Measurements from ENCODE around the gene ACER3.
"Not testable (repeated sequence)": the region's sequence is repeated elsewhere in the genome, so short reads cannot be mapped to it uniquely, and the experiment has no call there.

ACER3 gene

GRCh38 chr11:76901144-76901543 is 40.4 kb downstream of the ACER3 start:
- peaks cover 3% of the 10 kb centered on the region; the same call in 1 of the 2 replicates for H3K9me3 ChIP-seq (ENCODE audit: control insufficient read depth, insufficient read depth, low read length)
- no peak overlapping the region for H3K9ac ChIP-seq (ENCODE audit: low read depth, low read length)
- peaks cover 21% of the 10 kb centered on the region for H3K4me1 ChIP-seq (ENCODE audit: control insufficient read depth, insufficient read depth, low read length)
- no peaks in the 10 kb centered on the region for H3K27me3 ChIP-seq (ENCODE audit: control insufficient read depth, insufficient read depth, low read length)
- no peaks in the 10 kb centered on the region for H3K36me3 ChIP-seq (ENCODE audit: control insufficient read depth, insufficient read depth, low read length)
- H3K4me3 ChIP-seq (ENCODE audit: low read depth, low read length), result no peak overlapping the region
- no peak overlapping the region for H3K27ac ChIP-seq (ENCODE audit: low read depth, low read length)

GRCh38 chr11:76901622-76902021 is 40.9 kb downstream of the ACER3 start:
- 0 out of 2 replicates have a peak overlapping the region, but pooled peaks have one; percentile 4 for H3K9ac ChIP-seq (ENCODE audit: low read depth, low read length)
- not testable (repeated sequence) for H3K27me3 ChIP-seq (ENCODE audit: control insufficient read depth, insufficient read depth, low read length); H3K4me3 ChIP-seq (ENCODE audit: low read depth, low read length); H3K9me3 ChIP-seq (ENCODE audit: control insufficient read depth, insufficient read depth, low read length); H3K27ac ChIP-seq (ENCODE audit: low read depth, low read length); H3K36me3 ChIP-seq (ENCODE audit: control insufficient read depth, insufficient read depth, low read length)
- peaks cover 21% of the 10 kb centered on the region for H3K4me1 ChIP-seq (ENCODE audit: control insufficient read depth, insufficient read depth, low read length)

- no peaks in the 10 kb centered on the region for H3K27me3 ChIP-seq (ENCODE audit: control insufficient read depth, insufficient read depth, low read length)
- peak overlapping the region; percentile 38; the same call in 1 of the 2 replicates for H3K4me3 ChIP-seq (ENCODE audit: low read depth, low read length)
- 0 out of 2 replicates have a peak overlapping the region, but pooled peaks have one; percentile 4 for H3K9ac ChIP-seq (ENCODE audit: low read depth, low read length)
- no peaks in the 10 kb centered on the region for H3K36me3 ChIP-seq (ENCODE audit: control insufficient read depth, insufficient read depth, low read length)
- peaks cover 3% of the 10 kb centered on the region; the same call in 1 of the 2 replicates for H3K9me3 ChIP-seq (ENCODE audit: control insufficient read depth, insufficient read depth, low read length)
- H3K4me1 ChIP-seq (ENCODE audit: control insufficient read depth, insufficient read depth, low read length), result peaks cover 21% of the 10 kb centered on the region
- no peak overlapping the region for H3K27ac ChIP-seq (ENCODE audit: low read depth, low read length)
Observed at GRCh38 chr11:76902121-76903014, 41.6 kb downstream of the ACER3 start.

- Histone ChIP-seq H3K4me1 (ENCODE audit: control insufficient read depth, insufficient read depth, low read length) (peaks cover 21% of the 10 kb centered on the region), H3K27ac (ENCODE audit: low read depth, low read length) (peak overlapping the region; percentile 66), H3K9me3 (ENCODE audit: control insufficient read depth, insufficient read depth, low read length) (peaks cover 3% of the 10 kb centered on the region; the same call in 1 of the 2 replicates), H3K4me3 (ENCODE audit: low read depth, low read length) (peak overlapping the region; percentile 38; the same call in 1 of the 2 replicates), H3K36me3 (ENCODE audit: control insufficient read depth, insufficient read depth, low read length) (no peaks in the 10 kb centered on the region), H3K27me3 (ENCODE audit: control insufficient read depth, insufficient read depth, low read length) (no peaks in the 10 kb centered on the region), H3K9ac (ENCODE audit: low read depth, low read length) (no peak overlapping the region)
Observed at GRCh38 chr11:76903325-76903724, 42.6 kb downstream of the ACER3 start.

GRCh38 chr11:76910620-76911414 is 50.1 kb downstream of the ACER3 start:
- Histone ChIP-seq H3K9me3 (ENCODE audit: control insufficient read depth, insufficient read depth, low read length) (peaks cover 2% of the 10 kb centered on the region; the same call in 1 of the 2 replicates), H3K27ac (ENCODE audit: low read depth, low read length) (no peak overlapping the region), H3K36me3 (ENCODE audit: control insufficient read depth, insufficient read depth, low read length) (no peaks in the 10 kb centered on the region), H3K4me3 (ENCODE audit: low read depth, low read length) (no peak overlapping the region), H3K27me3 (ENCODE audit: control insufficient read depth, insufficient read depth, low read length) (no peaks in the 10 kb centered on the region), H3K4me1 (ENCODE audit: control insufficient read depth, insufficient read depth, low read length) (peaks cover 5% of the 10 kb centered on the region; the same call in 1 of the 2 replicates), H3K9ac (ENCODE audit: low read depth, low read length) (no peak overlapping the region)

- Histone ChIP-seq H3K9me3 (ENCODE audit: control insufficient read depth, insufficient read depth, low read length) (no peaks in the 10 kb centered on the region; the same call in 1 of the 2 replicates), H3K9ac (ENCODE audit: low read depth, low read length) (no peak overlapping the region), H3K4me1 (ENCODE audit: control insufficient read depth, insufficient read depth, low read length) (peaks cover 5% of the 10 kb centered on the region; the same call in 1 of the 2 replicates), H3K4me3 (ENCODE audit: low read depth, low read length) (no peak overlapping the region), H3K27ac (ENCODE audit: low read depth, low read length) (no peak overlapping the region), H3K36me3 (ENCODE audit: control insufficient read depth, insufficient read depth, low read length) (no peaks in the 10 kb centered on the region), H3K27me3 (ENCODE audit: control insufficient read depth, insufficient read depth, low read length) (no peaks in the 10 kb centered on the region)
Observed at GRCh38 chr11:76911415-76911808, 50.7 kb downstream of the ACER3 start.

GRCh38 chr11:76916712-76917111 is 56.0 kb downstream of the ACER3 start:
- H3K27ac ChIP-seq (ENCODE audit: low read depth, low read length), result no peak overlapping the region
- H3K4me3 ChIP-seq (ENCODE audit: low read depth, low read length), result no peak overlapping the region
- H3K9ac ChIP-seq (ENCODE audit: low read depth, low read length), result no peak overlapping the region
- no peaks in the 10 kb centered on the region for H3K36me3 ChIP-seq (ENCODE audit: control insufficient read depth, insufficient read depth, low read length)
- H3K27me3 ChIP-seq (ENCODE audit: control insufficient read depth, insufficient read depth, low read length), result no peaks in the 10 kb centered on the region
- H3K9me3 ChIP-seq (ENCODE audit: control insufficient read depth, insufficient read depth, low read length), result no peaks in the 10 kb centered on the region
- H3K4me1 ChIP-seq (ENCODE audit: control insufficient read depth, insufficient read depth, low read length), result peaks cover 4% of the 10 kb centered on the region

GRCh38 chr11:76918941-76919386 is 58.2 kb downstream of the ACER3 start:
- no peak overlapping the region for H3K4me3 ChIP-seq (ENCODE audit: low read depth, low read length)
- no peaks in the 10 kb centered on the region for H3K27me3 ChIP-seq (ENCODE audit: control insufficient read depth, insufficient read depth, low read length)
- H3K4me1 ChIP-seq (ENCODE audit: control insufficient read depth, insufficient read depth, low read length), result peaks cover 4% of the 10 kb centered on the region
- H3K9ac ChIP-seq (ENCODE audit: low read depth, low read length), result no peak overlapping the region
- no peaks in the 10 kb centered on the region for H3K36me3 ChIP-seq (ENCODE audit: control insufficient read depth, insufficient read depth, low read length)
- H3K9me3 ChIP-seq (ENCODE audit: control insufficient read depth, insufficient read depth, low read length), result no peaks in the 10 kb centered on the region
- no peak overlapping the region for H3K27ac ChIP-seq (ENCODE audit: low read depth, low read length)

- H3K27ac ChIP-seq (ENCODE audit: low read depth, low read length), result no peak overlapping the region
- no peak overlapping the region for H3K4me3 ChIP-seq (ENCODE audit: low read depth, low read length)
- H3K27me3 ChIP-seq (ENCODE audit: control insufficient read depth, insufficient read depth, low read length), result no peaks in the 10 kb centered on the region
- H3K36me3 ChIP-seq (ENCODE audit: control insufficient read depth, insufficient read depth, low read length), result no peaks in the 10 kb centered on the region
- H3K9ac ChIP-seq (ENCODE audit: low read depth, low read length), result no peak overlapping the region
- no peaks in the 10 kb centered on the region for H3K9me3 ChIP-seq (ENCODE audit: control insufficient read depth, insufficient read depth, low read length)
- H3K4me1 ChIP-seq (ENCODE audit: control insufficient read depth, insufficient read depth, low read length), result peaks cover 4% of the 10 kb centered on the region
Observed at GRCh38 chr11:76919467-76919866, 58.7 kb downstream of the ACER3 start.

- Histone ChIP-seq H3K27ac (ENCODE audit: low read depth, low read length) (no peak overlapping the region), H3K4me3 (ENCODE audit: low read depth, low read length) (no peak overlapping the region), H3K9ac (ENCODE audit: low read depth, low read length) (no peak overlapping the region), H3K4me1 (ENCODE audit: control insufficient read depth, insufficient read depth, low read length) (peaks cover 4% of the 10 kb centered on the region), H3K27me3 (ENCODE audit: control insufficient read depth, insufficient read depth, low read length) (no peaks in the 10 kb centered on the region), H3K36me3 (ENCODE audit: control insufficient read depth, insufficient read depth, low read length) (no peaks in the 10 kb centered on the region), H3K9me3 (ENCODE audit: control insufficient read depth, insufficient read depth, low read length) (no peaks in the 10 kb centered on the region)
Observed at GRCh38 chr11:76919887-76920746, 59.4 kb downstream of the ACER3 start.
